Glutamatergic neuron (in vitro differentiated cells): ENCODE measurements around the gene SEMA6B. TPM values are rescaled to one million over a fixed set of nuclear protein-coding genes. Genes with fewer than 3 reads are reported as not detected.

ENCODE experiments used
- DNase-seq: peaks from one replicate; pipeline ENCODE4 v3.0.0; 2022
- H3K27ac Mint-ChIP-seq: one replicate; pipeline ENCODE4 v1.8.0; 2020; ENCODE audit warnings: mild to moderate bottlenecking, mixed read lengths, inconsistent platforms; ENCODE audit not compliant: unreplicated experiment
- H3K27me3 Mint-ChIP-seq: one replicate; pipeline ENCODE4 v1.8.0; 2020; ENCODE audit warnings: mild to moderate bottlenecking, moderate library complexity, mixed read lengths, inconsistent platforms; ENCODE audit not compliant: unreplicated experiment
- H3K36me3 Mint-ChIP-seq: one replicate; pipeline ENCODE4 v1.8.0; 2020; ENCODE audit warnings: mild to moderate bottlenecking, mixed read lengths, inconsistent platforms; ENCODE audit not compliant: unreplicated experiment
- H3K4me1 Mint-ChIP-seq: one replicate; pipeline ENCODE4 v1.8.0; 2020; ENCODE audit warnings: mild to moderate bottlenecking, low read depth, mixed read lengths, inconsistent platforms; ENCODE audit not compliant: unreplicated experiment
- H3K4me3 Mint-ChIP-seq: one replicate; pipeline ENCODE4 v1.8.0; 2020; ENCODE audit warnings: mild to moderate bottlenecking, mixed read lengths, inconsistent platforms; ENCODE audit not compliant: unreplicated experiment
- H3K9me3 Mint-ChIP-seq: one replicate; pipeline ENCODE4 v1.8.0; 2020; ENCODE audit warnings: mild to moderate bottlenecking, moderate library complexity, mixed read lengths, inconsistent platforms; ENCODE audit not compliant: unreplicated experiment
- CTCF ChIP-seq: fragments of 200-600 bp; sonication (generic); IDR thresholded peaks from one replicate; pipeline ENCODE4 v1.5.0; 2021; ENCODE audit not compliant: partially characterized antibody, unreplicated experiment
- total RNA-seq: library from RNA; stranded (reverse); fragmentation: NEBNext Ultra II Directional; extraction: Animal tissue kit (Norgen Biotek cat#: 25700); gene quantifications from one replicate; pipeline ENCODE4 v1.2.1, GENCODE V29; 2021; ENCODE audit not compliant: unreplicated experiment

Gene SEMA6B
- total RNA-seq, 1 donor from 2014 or later = 234 TPM

GRCh38 chr19:4500841-4501591 lies 58.5 kb downstream of the SEMA6B start:
- no peak for TF ChIP-seq CTCF
- H3K4me1 Mint-ChIP-seq = peaks cover 4% of the 10 kb centered on the region
- H3K9me3 Mint-ChIP-seq = no peaks in the 10 kb centered on the region
- DNase-seq = no peak
- H3K4me3 Mint-ChIP-seq = no peak overlapping the region
- no peaks in the 10 kb centered on the region for H3K36me3 Mint-ChIP-seq
- peaks cover 6% of the 10 kb centered on the region for H3K27me3 Mint-ChIP-seq
- H3K27ac Mint-ChIP-seq = no peak overlapping the region

DNA sequence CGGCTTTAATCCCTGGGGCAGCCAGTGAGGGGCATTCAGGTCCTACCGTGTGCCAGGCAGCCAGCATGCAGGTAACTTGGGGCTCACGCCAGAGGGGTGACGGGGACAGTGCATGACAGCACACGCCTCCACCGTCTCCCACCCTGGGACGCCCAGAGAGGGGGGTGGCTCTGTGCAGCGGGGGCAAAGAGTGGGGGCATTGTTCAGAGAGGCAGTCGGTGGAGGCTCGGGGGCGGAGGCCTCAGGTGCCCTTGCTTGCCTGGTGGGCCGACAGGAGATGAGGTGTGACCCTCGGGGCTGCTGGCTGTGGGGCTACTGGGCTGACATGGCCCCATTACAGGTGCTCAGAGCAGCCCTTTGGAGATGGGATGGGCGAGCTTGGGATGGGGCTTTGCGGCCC lies 59.6 kb downstream of the SEMA6B start:
- no peak overlapping the region for H3K4me3 Mint-ChIP-seq
- no peak for DNase-seq
- peaks cover 2% of the 10 kb centered on the region for H3K27me3 Mint-ChIP-seq
- TF ChIP-seq CTCF = no peak
- H3K9me3 Mint-ChIP-seq = no peaks in the 10 kb centered on the region
- peaks cover 4% of the 10 kb centered on the region for H3K4me1 Mint-ChIP-seq
- no peaks in the 10 kb centered on the region for H3K36me3 Mint-ChIP-seq
- H3K27ac Mint-ChIP-seq = no peak overlapping the region

- TF ChIP-seq CTCF = no peak
- H3K4me1 Mint-ChIP-seq = peaks cover 4% of the 10 kb centered on the region
These were observed 60.2 kb downstream of the SEMA6B start for GRCh38 chr19:4499318-4499717.

GRCh38 chr19:4498694-4499093 lies 60.8 kb downstream of the SEMA6B start:
- no peaks in the 10 kb centered on the region for H3K36me3 Mint-ChIP-seq
- peaks cover 1% of the 10 kb centered on the region for H3K27me3 Mint-ChIP-seq
- no peak for TF ChIP-seq CTCF
- no peak overlapping the region for H3K4me3 Mint-ChIP-seq
- H3K4me1 Mint-ChIP-seq = peaks cover 3% of the 10 kb centered on the region
- H3K9me3 Mint-ChIP-seq = no peaks in the 10 kb centered on the region
- DNase-seq = no peak
- H3K27ac Mint-ChIP-seq = no peak overlapping the region

More at GRCh38 chr19:4499318-4499717, 60.2 kb downstream of the SEMA6B start:
- H3K27ac Mint-ChIP-seq = no peak overlapping the region
- DNase-seq = no peak
- H3K9me3 Mint-ChIP-seq = no peaks in the 10 kb centered on the region
- H3K27me3 Mint-ChIP-seq = peaks cover 2% of the 10 kb centered on the region
- H3K4me3 Mint-ChIP-seq = no peak overlapping the region
- no peaks in the 10 kb centered on the region for H3K36me3 Mint-ChIP-seq

- no peaks in the 10 kb centered on the region for H3K9me3 Mint-ChIP-seq
- H3K4me1 Mint-ChIP-seq = peaks cover 2% of the 10 kb centered on the region
- no peak overlapping the region for H3K27ac Mint-ChIP-seq
- TF ChIP-seq CTCF = no peak
- no peak for DNase-seq
- no peak overlapping the region for H3K4me3 Mint-ChIP-seq
- no peaks in the 10 kb centered on the region for H3K36me3 Mint-ChIP-seq
- H3K27me3 Mint-ChIP-seq = no peaks in the 10 kb centered on the region
These were observed 61.6 kb downstream of the SEMA6B start for GRCh38 chr19:4497770-4498389.
